AG09319 (cell line): Measurements from ENCODE around the gene KCNK3.

Experiments
- DNase-seq: peaks from one replicate; pipeline ENCODE4 v3.0.0-alpha.2; 2010; ENCODE audit warnings: low read depth; ENCODE audit errors: extremely low read depth
- TF ChIP-seq, protein P1 (sequence below): IDR thresholded peaks from 2 replicates; pipeline ENCODE4 v1.5.1; 2011; ENCODE audit warnings: low read depth, mild to moderate bottlenecking, inconsistent platforms, low read length, moderate library complexity

KCNK3 gene

DNA sequence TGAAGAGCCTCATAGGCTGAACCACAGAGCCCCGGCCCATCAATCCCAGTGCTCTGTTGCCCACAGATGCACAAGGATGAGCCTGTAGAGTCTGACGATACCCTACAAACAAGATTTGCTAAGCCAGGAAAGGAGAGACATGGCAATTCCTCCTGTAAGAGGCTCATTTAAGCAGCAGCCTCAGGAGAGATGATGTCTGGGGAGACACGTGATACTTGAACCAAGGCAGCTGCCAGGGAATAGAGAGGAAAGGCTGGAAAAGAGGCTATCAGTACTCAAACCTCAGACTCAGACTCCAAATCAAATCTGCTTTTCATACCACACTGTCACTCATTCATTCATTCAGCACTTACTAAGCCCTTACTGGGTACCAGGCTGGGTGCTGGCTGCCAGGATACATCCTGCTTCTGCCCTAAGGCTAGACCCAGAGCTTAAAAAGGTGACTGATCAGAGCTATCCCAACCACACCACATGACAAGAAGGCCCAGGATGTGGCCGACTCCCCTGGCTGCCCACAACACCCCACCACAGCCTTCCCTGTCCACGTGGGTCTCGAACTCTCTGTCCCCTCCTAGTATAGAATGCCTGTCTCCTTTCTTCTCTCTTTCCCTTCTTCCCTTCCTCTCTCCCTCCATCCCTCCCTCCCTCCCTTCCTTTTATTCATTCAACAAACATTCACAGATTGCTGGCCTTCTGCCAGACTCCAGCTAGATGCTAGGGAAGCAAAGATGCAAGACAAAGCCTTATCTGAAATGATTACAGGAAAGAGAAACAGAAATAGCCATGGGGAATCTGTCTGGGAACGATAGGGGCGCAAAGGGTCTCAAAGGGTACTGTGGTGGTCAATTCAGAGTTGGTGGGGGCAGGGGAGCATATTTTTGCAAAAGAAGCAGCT is 23.4 kb upstream of the KCNK3 start:
- DNase-seq: no peak
- TF ChIP-seq, protein P1, sequence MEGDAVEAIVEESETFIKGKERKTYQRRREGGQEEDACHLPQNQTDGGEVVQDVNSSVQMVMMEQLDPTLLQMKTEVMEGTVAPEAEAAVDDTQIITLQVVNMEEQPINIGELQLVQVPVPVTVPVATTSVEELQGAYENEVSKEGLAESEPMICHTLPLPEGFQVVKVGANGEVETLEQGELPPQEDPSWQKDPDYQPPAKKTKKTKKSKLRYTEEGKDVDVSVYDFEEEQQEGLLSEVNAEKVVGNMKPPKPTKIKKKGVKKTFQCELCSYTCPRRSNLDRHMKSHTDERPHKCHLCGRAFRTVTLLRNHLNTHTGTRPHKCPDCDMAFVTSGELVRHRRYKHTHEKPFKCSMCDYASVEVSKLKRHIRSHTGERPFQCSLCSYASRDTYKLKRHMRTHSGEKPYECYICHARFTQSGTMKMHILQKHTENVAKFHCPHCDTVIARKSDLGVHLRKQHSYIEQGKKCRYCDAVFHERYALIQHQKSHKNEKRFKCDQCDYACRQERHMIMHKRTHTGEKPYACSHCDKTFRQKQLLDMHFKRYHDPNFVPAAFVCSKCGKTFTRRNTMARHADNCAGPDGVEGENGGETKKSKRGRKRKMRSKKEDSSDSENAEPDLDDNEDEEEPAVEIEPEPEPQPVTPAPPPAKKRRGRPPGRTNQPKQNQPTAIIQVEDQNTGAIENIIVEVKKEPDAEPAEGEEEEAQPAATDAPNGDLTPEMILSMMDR: no peak

DNA sequence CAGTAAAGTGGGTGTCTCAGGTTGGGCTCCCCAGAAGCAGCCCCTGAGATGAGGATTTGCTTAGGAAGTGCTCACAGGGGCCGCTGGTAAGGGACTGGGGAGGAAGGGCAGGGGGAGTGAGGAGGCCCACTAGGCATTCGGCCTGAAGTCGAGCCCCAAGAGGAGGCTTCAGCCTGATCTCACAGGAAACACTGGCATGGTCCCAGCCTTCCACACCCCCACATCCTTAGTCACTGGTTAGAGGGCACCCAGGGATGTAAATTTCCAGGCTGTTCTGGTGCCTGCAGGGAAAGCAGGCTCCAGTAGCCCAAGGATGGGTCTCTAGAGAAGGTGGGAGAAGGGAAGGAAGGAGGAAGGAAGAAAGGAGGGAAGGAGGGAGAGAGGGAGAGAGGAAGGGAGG is 22.4 kb upstream of the KCNK3 start:
- TF ChIP-seq, protein P1: no peak
- no peak for DNase-seq

DNA sequence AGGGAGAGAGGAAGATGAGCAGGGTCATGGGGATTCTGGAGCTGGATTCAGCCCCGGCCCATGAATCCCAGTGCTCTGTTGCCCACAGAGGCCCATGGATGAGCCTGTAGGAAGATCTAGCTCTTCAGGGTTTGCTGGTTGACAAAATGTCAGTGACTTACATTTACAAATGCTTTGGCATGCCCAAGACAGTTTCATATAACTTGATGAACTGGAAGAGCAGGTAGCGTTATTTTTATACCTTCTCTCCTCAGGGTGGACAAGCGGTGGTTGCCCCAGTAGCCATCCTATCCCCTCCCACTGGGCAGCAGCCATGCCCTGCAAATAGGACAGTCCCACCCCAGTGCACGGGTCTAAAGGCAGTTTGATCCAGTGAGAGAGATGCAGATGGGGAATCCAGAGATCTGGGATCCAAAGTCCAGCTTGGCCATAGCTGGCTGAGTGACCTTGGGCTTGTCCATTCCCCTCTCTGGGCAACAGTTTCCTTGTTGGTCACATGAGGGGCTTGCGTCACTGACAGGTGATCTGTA is 21.5 kb upstream of the KCNK3 start:
- DNase-seq: no peak
- TF ChIP-seq, protein P1: no peak

DNA sequence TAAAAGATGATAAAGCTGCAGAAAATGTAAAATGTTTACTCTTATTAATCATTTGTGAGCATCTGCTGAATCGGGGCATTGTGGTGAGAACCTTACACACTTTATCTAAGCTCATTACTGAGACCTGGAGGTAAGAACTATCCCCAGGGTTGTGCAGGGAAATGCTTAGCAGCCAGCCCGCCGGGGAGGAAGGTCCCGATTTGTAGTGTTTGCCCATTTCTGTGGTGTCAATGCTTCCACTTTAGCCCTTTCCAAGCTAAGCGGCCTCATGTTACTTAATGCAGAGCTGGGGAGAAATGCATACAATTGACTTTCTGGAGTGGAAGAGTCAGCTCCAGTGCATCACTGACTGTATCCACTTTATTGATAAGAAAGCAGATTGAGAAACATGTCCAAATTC is 20.8 kb upstream of the KCNK3 start:
- TF ChIP-seq, protein P1: no peak
- no peak for DNase-seq

DNA sequence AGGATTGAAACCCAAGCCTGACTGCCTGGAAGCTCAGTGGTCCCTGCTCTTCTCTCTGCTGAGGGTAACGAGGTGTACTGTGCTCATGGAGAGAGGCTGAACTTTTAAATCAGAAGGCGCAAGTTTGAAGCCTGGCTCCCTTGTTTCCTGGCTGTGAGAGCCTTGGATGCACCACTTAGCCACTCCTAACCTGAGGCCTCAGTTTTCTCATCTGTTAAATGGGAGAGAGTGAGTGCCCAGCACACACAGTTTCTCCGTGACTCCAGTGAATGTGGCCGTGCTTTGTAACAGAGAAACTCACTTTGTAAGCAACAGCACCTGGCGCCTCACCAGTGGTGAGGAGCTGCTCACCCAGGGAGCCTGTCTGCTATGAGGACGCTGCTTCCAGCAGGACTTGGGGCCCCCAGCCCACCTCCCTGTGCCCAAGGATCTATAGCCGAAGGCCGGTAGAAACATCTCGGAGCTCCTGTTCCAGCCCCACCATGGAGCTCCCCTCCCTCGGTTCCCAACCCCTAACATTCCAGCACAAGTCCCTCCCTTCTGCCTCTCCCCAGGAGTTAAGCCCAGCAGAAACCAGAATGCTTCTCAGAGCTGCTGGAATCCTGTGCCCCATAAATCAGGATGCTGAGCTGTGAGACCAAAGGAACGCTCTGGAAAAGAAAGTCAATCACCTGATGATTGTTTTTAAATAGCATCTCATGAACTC is 20.3 kb upstream of the KCNK3 start:
- DNase-seq: no peak
- TF ChIP-seq, protein P1: no peak

DNA sequence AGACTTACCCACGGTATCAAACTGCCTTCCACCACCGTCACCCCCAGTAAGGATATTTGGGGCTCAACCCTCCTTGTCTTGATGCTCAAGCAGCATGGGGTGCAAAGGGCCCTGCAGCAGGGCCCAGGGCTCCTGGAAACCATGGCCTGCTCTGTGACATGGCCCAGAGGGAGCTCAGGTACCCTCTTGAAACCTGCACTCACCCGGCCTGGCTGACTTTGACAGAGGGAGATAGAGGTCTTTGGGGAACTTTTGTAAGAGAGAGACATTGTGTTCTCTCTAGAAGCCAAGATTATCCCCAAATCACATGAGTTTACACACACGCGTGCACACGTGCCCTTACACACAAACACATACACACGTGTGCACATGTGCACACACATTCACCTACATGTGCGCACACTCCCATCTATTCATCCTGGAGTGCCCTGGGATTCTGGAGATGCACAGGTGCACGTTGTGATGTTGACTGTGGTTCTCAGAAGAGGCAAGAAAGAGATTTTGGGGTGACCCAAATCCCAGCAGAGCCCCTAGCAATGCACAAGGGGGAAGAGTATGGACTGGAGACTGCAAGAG is 19.6 kb upstream of the KCNK3 start:
- DNase-seq: no peak
- TF ChIP-seq, protein P1: no peak
